Activated T-cell treated with anti-CD3 and anti-CD28 coated beads for 24 hours (primary cell): ENCODE data around the gene CPB1.

ENCODE experiments used
- DNase-seq: peaks from one replicate; pipeline ENCODE4 v3.0.0-alpha.2; 2020; ENCODE audit warnings: low read depth

Gene CPB1

DNA sequence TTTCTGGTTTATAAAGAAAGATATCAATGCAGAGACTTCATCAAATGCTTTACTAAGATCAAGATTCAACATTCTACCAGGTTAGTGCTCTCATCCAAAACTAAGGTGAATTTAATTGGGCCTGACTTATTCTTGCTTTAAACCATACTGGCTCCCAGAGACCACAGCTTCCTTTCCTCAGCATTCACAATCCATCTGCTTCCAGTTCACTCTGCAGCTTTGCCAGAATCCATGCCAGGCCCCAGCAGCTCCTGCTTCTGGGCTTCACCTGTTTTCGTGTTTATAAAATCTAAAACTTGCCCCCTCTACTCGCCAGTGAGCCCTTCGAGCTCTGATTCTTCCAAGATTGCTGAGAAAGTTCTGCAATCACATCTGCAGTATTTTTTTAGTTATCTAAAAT is 2.3 kb downstream of the CPB1 start:
- no peak for DNase-seq

DNA sequence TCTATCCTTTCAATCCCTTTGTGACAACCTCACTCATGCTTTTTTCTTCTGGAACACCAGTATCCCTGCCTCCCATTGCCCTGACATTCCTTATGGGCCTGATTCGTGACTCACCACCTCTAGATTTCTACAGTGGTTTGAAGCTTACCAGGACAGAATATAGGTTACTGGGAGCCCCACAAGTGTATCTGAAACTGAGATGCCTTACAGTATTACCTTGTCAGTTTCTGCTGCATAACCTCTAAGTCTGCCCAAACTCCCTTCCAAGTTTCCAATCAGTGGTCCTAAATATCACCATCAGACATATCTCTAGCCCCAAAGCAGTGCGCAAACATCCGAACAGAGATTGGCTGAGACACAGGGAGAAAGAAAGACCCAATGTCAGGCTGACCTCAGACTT is 5.6 kb downstream of the CPB1 start:
- no peak for DNase-seq

DNA sequence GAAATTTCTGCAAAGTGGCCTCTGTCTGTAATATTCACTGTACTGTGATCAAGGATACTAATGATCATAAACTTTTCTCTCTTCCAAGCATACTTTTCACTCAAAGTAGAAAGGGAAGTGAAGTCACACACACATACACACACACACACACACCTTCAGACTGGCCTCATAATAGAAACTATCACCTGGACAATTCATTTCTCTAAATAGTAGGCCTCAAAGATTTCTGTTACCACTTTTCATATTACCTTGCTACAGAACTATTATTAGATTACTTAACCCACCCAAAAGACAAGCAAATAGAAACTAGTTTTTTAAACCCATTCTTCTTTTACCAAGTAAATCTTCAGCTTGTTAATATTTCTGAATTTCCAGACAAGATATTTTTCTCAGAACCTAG is 12.2 kb downstream of the CPB1 start:
- no peak for DNase-seq

DNA sequence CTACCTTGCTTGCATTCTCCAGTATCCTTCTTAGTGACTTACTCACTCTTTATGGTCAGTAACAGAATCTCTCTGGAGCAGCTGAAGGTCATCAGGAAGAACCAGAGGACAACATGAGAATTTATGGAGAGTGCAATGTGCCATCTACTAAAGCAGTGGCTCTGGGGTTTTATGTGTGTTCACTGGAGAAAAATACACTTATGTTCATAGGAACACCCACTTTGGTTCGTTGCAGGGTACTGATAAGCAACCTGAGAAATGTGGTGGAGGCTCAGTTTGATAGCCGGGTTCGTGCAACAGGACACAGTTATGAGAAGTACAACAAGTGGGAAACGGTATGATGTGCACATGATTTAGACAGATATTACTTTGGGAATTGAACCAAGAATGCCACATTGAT is 12.8 kb downstream of the CPB1 start:
- no peak for DNase-seq

DNA sequence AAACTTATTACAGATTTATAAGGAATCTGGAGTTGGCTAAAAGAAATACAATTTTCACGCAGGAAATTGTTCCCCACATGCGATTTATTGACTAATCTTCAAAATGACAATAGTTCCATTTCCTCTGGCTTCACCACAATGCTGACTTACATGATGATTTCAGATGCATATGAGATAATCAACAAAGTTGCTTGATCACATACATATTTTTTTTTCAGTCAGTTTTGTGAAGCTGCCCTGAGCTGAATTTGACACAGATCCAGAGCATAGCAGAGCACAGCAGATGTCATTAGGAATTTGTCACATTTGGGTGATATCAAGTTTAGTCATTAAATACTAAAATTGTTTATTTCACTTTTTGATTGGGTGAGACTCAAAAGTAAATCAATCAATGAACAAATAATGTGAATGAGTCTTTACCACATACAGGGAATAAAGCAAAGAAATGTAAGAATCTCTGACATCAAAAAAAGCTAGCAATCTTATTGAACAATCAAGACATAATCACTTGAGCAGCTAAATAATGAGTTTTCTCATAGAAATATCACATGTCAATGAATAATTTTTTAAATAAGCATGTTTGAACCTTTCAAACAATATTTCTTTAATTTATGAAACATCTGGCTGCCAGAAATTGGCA is 18.3 kb downstream of the CPB1 start:
- no peak for DNase-seq

DNA sequence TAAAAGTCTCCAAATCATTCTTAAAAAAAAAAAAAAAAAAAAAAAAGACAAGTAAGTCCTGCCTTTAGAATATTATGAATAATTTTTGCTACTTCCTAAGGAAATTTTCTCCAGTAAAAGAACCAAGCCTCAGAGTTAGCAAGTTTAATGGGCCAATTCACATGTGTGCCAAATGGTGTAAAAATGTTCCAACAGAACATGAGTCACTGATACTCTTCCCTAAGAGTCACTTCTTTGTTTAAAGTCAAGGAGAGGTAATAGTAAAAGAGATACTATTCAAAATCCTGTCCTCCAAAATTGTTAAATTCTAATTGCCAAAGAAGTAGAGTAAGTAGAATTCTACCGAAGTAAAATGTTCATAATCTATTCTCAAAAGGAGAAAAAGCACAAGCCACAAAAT is 19.7 kb downstream of the CPB1 start:
- DNase-seq: no peak

DNA sequence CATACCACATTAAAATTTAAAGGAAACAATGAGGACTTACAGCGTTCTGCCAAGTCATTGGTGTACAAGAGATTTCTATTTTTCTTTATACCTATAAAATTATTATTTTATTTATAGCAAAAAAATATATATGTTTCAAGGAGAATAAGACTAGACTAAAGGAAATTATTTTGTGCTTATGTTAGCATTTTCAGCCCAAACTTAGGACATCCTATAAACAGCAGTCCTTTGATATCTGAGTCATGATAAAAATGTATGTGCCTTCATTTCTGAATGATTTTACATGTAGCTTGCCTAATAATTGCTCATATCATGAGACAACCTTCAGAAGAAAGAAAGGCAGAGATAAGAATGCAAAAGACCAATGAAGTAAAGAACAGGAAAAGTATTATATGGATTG is 20.8 kb downstream of the CPB1 start:
- no peak for DNase-seq

DNA sequence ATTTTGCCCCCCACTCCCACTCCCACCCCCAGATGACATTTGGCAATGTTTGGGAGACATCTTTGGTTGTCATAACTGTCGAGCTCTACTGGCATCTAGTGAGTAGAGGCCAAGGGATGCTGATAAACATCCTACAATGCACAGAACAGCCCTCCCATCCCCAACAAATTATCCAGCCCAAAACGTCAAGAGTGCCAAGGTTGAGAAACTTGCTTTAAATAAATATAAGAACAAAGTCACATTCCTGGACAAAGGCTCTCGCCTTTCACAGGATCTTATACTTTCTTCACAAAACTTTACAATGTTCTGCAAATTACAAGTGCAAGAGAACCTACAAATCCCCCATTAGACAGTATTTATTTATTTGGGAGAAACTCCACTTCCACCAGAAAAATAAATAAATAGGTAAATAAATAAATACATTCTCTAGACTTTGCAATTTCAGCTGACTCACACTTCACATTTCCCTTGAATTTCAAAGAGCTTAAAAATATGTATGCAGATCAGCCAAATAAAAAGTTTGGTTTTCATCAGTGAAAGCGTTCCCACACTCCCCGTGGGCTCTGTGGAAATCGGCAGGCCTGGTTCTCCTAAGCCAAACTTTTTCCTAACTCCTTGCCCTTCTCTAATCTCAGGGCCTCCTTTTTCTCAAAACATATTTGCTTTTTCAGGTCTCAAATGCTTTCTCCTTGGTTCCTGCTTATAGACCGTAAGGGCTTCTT is 24.8 kb downstream of the CPB1 start:
- DNase-seq: no peak

DNA sequence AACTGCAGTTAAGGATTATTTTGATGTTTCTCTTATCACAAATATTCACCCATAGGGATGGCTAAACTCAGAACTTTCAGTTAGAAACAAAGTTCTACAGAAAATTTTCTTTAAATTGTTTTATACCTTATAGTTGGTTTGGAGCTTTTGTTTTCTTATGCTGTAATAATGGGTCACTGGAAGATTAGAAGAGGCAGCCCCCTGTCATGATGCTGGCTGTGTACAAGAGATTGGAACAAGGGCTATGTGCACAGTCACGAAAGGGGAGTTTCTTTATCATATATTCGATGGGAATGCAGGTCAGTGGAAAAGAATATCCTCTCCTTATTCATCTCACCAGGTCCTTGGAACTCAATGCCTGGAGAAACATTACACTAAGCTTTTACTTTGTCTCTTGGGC is 25.5 kb downstream of the CPB1 start:
- DNase-seq: no peak

DNA sequence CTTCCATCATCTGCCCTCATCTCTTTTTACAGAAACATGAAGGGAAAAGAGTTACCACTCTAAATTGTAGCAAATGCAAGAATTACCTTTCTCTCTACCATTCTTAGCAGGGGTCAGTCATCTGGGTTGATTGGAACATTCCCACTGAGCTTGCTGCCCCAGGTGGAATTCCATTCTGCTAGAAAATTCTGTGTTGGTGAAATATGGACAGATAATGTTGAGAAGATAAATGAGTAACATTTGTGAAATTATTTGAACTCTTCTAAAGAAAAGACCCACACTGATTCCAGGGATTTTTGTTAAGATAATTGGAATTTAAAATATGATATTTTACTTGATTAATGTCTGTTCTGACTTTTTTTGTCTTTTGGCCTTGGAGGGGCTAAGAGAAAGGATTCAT is 26.4 kb downstream of the CPB1 start:
- no peak for DNase-seq

DNA sequence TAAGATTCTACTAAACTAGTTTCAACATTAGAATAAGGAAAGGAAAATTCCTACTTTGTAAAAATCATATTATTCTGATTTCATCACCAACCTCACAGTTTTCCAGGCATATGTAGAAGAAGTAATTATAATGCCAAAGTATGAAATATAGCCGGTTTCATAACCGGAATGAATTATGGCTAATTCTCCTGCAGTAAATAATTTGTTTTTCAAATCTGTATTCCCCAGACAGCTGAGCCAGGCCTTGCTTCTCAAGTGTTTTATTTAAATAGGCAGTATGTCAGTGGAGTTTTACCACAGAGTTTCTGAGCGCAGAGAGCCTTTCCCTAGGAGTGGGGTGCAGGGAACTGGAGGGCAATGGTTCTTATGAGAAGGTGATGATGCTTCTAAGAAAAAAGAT is 28.8 kb downstream of the CPB1 start:
- no peak for DNase-seq

DNA sequence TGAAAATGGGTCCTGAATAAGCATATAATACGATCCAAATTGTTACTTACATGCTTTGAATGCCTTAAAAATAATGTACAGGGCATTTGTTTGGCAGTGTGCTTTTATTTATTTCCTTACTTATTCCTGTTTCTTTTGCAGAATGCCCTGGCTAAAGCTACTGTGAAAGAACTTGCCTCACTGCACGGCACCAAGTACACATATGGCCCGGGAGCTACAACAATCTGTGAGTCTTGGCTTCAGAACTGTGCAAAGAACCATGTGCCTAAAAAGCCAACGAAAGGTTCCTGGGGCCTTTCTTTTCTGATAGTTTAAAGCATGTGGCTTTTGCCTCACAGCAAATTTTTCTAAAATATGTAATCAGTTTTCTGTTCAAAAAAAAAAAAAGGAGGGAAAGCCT is 29.7 kb downstream of the CPB1 start:
- DNase-seq: no peak

DNA sequence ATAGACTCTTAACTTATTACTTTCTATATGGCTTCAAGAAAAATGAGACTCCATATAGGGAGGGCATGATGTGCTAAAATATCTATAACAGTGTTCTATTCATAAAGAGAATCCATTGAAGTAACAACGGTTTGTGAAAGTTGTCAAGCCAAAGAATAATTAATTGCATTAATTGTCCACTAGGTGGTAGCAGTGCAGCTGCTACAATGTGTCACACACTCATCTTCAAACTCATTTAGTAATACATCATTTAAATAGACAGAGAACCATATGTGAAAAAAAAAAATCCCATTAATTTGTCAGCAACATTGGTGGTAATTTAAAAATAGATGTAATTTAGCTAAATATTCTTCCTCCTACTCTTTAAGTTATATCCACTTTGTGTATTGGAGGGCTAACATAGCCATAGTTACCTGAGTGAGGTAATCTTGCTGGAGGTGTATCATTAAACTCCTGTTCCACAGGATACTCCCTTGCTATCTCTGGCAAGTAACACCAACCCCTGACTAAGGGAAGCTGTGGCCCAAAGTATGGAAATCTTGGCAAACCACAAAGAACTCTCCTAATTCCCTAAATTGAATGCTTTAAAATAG is 33.8 kb downstream of the CPB1 start:
- no peak for DNase-seq

DNA sequence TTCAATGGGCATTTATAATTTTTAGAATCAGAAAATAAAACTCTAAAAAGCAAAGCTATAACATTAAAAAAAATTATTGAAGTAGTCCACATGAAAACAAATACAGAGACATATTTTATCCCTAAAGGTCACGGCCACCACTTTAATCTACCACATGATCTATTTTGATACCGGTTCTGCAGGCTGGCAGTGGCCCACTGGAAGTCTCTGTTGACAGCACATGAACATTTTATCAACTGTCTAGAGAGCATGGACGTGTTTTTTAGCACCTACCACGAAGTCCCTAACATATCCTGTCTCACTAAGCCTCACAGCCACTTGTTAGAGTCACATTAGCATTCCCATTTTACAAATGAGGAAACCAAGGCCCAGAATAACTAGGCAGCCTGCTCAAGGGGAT is 35.7 kb downstream of the CPB1 start:
- no peak for DNase-seq

DNA sequence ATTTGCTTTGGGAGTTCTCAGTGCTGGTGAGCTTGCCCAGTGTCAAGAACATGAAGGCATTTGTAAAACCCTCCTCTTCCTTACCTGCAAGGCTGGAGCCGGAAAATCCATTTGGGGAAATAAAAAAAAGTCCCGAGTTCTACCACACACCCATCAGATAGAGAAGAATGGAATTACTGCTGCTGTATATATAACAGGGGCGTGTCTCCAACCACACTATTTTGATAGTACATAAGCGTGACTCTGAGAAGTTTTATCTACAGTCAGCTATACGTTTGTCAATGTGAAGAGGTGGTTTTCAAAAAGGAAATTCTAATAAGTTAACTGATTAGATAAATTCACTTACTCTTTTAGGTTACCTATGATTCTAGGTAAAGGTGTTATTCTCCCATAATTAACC is 36.2 kb downstream of the CPB1 start:
- no peak for DNase-seq

DNA sequence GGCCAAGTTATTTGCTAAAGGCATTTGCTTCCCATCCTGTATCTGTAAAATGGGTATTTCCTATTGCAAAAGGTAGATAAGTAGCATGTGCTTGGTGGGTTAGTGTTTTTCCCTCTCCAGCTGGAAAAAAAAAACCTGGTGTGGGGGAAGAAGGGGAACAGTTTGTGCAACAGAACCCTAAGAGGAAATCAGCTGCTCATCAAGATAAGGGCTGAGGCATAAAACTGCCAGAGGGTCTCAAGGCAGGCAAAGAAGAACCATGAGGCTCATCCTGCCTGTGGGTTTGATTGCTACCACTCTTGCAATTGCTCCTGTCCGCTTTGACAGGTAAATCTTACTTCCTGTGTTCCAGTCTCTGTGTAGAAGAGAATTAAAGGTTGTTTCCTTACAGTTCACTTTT is 37.4 kb downstream of the CPB1 start, which contains the start of gene CPA3:
Gene CPA3, plus strand, starts transcription at position 248 of the 400 bp plus-strand sequence. Its CDS starts 12 bp downstream, at position 260.
- no peak for DNase-seq

DNA sequence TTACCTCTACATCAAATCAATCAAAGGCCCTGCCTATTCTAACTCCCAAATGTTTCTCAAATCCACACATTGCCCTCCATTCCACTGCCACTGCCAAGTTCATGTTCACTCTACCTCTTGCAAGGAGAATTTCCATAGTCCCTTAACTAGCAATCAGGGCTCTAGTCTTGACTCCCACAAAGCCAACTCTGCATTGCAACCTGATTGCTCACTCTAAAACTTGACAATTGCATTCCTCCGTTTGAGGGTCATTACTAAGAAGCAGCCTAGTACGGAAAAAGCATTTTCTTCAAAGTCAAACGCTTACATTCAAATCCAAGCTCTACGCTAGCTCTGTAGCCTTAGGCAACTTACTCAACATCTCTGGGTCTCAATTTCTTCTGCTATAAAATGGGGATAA is 38.6 kb downstream of the CPB1 start:
- no peak for DNase-seq

DNA sequence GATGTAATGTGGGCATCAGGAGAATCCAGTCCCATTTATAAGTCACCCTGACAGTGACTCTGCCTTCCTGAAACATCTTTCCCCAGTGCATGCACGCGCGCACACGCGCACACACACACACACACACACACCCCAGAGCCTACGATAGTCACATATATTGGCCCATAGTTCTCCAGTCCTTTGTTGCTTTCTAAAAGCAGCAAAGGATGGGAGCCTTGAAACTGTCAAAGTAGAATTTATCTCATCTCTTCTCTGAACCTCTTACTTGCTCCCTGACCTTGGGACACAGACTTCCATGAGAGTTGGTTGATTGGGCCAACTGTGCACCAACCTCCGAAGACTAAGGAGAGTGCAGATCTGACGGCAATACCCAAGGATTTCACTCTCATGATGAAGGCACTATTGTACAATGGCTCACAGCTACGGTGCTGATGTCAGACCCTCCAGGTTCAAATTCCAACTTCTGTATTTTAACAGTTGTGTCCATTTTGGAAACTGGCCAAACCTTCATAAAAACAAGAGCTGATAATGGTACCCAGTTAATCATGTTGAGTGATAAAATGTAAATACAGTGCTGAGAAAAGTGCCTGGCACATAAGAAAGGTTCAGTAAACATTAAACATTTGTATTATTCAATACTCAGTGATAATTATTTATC is 45.8 kb downstream of the CPB1 start:
- no peak for DNase-seq

DNA sequence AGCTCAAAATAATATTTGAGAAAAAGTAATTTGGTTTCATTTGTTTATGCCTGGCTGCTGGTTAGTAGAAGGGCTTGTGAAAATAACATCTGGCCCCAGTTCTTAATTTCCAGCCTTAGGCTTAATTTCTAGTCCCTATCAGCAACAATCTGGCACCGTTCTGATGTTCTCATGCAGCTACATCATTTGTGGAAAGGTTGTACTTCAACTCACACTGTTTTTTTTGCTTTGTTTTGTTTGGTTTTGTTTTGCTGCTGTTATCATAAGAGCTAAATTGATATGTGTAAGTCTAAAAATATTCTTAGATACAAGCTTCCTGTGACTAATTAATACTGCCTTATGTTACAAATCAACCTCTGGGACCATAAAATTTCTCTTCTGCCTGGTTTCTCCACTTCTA is 46.4 kb downstream of the CPB1 start:
- no peak for DNase-seq

DNA sequence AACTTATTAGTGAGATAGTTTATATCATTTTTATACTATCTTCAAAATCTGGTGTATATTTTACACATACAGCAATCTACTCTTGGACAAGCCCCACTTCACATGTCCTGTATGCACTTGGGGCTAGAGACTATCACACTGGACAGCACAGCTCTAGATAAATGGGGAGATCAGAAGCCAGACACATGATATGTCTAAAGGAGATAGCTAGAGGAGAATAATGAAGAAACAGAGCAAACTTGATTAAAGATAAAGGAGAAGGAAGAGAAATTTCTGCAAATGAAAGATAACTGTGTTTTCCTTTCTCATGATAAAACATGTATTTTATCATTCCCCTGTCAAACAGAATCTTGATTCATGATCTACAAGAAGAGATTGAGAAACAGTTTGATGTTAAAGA is 50.5 kb downstream of the CPB1 start:
- no peak for DNase-seq

DNA sequence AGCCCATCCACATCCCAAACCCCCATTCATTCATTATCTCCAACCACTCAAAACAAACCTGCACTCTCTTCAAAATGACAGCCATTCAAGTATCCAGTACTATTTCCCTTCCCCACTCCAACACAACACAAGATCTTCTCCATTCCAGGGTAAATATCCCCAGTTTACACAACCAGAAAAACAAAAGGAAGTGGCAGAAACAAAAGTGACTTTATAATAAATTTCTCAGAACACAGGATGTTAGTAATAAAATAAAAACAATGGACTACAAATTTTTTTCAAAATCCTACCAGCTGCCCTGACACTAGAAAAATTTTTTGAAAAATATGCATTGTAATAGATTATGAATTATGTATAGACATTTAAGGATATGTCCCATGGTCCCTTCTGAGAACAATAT is 51.6 kb downstream of the CPB1 start:
- no peak for DNase-seq

DNA sequence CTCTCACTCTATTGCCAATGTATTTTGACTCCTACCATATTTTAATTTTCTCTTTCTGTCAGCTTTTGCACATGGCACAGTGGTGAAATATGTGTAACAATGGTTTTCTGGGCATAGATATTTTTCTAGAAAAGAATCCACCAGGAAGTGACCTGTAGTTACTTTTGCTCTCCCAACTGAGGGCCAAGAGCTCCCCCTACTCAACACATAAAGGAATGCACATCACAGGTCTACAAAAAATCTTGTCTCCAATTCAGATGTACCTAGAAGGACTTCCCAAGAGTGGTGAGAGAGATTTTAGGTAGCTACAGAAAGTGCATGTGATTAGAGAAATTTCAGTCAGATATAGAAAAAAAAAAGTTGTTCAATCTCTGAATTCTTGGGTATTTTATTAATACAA is 53.1 kb downstream of the CPB1 start:
- no peak for DNase-seq

DNA sequence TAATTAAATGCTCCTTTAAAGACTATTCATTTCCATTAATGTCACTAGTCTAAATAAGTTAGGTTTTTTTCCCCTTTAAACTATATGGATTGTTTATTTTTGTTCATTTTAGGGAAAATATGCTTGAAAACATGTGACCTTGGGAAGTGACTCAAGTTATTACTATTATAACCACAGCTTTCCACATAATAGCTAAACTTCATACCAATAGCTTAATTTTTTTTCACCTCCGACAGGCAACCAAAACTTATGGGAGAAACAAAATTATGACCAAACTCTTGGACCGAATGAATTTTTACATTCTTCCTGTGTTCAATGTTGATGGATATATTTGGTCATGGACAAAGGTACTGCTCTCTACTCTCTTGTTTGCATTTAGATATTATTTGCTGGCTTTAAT is 53.7 kb downstream of the CPB1 start:
- no peak for DNase-seq
